Cardiac septum (tissue), 1 donor: ENCODE measurements around the gene CBX6. TPM values are rescaled to one million over a fixed set of nuclear protein-coding genes. Genes with fewer than 3 reads are reported as not detected.

Source experiments
- DNase-seq: peaks from one replicate; pipeline ENCODE4 v3.0.0-alpha.2; 2020; ENCODE audit warnings: low spot score
- intact Hi-C: fragments of 100-400 bp; cut with DNase I; formaldehyde crosslinking; loops from one replicate; pipeline ENCODE4 v1.14.0; 2022
- total RNA-seq: library from RNA; stranded (reverse); fragmentation: NEBNext Ultra II Directional; extraction: Animal tissue kit (Norgen Biotek cat#: 25700); gene quantifications from one replicate; pipeline ENCODE4 v1.2.1, GENCODE V29; 2021
- donor health status: DM: no; HTN: no; CAD: no.

CBX6 gene
- total RNA-seq, 1 donor from 2014 or later = 60.3 TPM

DNA sequence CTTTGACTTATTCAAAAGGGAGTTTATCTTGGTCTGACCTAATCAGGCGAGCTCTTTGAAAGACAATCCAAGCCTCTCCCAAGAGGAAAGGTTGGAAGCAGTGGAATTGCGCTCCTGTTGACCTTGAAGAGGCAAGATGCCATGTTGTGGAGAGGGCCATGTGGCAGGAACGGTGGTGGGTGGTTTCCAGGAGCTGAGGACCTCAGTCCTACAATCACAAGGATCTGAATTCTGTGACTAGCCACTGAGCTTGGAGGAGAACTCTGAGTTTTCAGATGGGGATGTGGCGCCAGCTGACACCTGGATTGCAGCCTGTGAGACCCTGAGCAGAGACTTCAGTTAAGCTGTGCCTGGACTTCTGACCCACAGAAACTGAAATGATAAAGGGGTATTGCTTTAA, 6.0 kb upstream of the CBX6 start:
- DNase-seq = peak; percentile 27
- intact Hi-C loops = loop anchor here (10.0 kb wide), 1 partner anchor 647 kb away; the partner anchor contains the start of gene ATF4

DNA sequence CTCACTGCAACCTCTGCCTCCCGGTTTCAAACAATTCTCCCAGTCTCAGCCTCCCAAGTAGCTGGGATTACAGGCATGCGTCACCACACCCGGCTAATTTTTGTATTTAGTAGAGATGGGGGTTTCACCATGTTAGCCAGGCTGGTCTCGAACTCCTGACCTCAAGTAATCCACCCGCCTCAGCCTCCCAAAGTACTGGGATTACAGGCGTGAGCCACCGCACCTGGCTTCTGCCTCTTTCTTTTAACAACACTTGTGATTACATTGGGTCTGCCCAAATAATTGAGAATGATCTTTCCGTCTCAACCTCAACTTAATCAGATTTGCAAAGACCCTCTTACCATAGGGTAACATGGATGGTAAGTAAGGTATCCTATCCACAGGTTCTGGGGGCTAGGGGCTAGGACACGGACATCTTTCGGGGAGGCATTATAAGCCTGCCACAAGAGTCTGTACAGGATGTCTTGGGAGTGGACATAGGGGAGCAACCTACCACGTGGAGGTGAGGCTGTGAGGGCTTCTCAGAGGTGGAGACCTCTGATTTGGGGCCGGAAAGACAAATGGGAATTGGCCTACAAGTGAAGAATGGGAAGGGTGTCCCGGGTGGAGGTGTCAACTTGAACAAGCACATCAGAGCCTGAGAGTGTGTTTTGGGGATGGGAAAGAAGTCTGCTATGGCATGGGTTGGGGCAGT, 2.7 kb upstream of the CBX6 start:
- intact Hi-C loops = loop anchor here (10.0 kb wide), 1 partner anchor 650 kb away; the partner anchor contains the start of gene ATF4
- peak; percentile 60 for DNase-seq

- peak; percentile 58 for DNase-seq
- intact Hi-C loops = loop anchor here (2.0 to 10.0 kb wide), 3 partner anchors 279 to 651 kb away; partner anchors contain the start of genes ATF4, CBX7 and RPL3
Measured at GRCh38 chr22:38873469-38874411, 1.7 kb upstream of the CBX6 start.

GRCh38 chr22:38872831-38873248, 824 bp upstream of the CBX6 start:
- intact Hi-C loops = loop anchor here (1.0 to 10.0 kb wide), 4 partner anchors 51 to 652 kb away; partner anchors contain the start of genes ATF4, CBX7 and RPL3
- DNase-seq = peak; percentile 87

DNA sequence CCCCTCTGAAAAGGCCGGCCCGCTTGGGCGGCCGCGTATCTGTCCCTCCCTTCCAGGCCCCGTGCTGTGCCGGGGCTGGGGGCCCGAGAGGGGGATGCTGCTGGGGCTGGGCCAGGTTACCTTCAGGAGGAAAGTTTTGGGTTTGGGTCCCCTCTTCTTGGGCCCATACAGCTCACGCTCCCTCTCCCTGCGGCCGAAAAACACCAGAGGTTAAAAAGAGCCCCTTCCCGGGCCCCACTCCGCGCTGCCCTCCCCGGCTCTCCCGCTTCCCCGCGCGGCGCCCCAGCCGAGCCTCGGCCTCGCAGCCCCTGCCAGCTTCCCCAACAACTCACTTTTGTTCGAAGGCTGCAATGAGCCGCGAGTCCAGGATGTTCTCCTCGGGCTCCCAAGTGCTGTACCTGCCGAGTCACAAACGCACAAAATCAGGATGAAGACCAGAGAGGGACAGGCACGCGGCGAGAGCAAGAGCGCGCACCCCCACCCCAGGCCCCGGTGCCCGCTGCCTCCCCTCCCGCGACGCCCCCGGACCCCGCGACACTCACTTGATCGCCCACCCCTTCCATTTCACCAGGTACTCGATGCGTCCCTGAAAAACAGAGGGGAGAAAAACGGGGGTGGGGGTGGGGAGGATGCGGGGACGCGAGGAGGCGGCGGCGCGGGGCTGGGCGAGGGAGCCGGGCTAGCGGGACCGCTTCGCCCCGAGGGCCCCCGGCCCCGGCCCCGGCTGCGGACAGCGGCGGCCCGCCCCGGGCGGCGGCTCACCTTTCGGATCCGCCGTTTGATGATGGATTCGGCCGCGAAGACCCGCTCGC, 450 bp downstream of the CBX6 start:
- peak; percentile 74 for DNase-seq
- intact Hi-C loops = loop anchor here (1.0 to 10.0 kb wide), 5 partner anchors 53 to 653 kb away; partner anchors contain the start of genes ATF4, CBX7 and RPL3

DNA sequence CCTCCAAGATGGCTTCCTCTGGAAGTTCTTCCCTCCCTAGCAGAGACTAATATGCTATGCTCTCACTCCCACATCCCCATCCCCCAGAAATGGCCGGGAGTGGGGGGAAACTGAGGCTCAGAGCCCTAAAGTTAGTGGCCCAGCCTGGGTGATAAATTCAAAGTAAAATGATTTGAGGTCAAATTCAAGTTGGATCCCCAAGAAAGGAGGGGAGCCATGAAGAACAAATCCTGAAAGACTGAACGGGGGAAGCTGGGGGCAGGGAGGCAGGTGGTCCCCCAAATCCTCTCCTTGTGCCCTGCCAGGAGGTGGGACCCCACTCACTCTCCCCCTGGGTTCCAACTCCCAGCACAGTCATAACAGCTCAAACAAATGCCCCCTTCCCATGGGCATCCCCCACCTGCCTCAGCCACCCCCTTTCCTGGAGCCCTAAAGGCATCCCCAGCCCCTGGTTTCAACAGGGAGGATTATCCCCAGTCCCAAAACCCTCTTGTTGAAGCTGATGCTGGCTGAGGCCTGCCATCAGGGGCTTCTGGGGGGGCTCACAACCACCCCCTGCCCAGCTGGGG, 1.1 kb downstream of the CBX6 start:
- DNase-seq = peak; percentile 29
- intact Hi-C loops = loop anchor here (2.0 to 10.0 kb wide), 2 partner anchors 132 to 654 kb away; partner anchors contain the start of gene ATF4

GRCh38 chr22:38870312-38870741, 1.7 kb downstream of the CBX6 start:
- DNase-seq = peak; percentile 92

GRCh38 chr22:38869663-38870062, 2.4 kb downstream of the CBX6 start:
- DNase-seq = peak; percentile 9

More at GRCh38 chr22:38870312-38870741, 1.7 kb downstream of the CBX6 start:
- intact Hi-C loops = loop anchor here (2.0 to 10.0 kb wide), 2 partner anchors 132 to 654 kb away; partner anchors contain the start of gene ATF4

DNA sequence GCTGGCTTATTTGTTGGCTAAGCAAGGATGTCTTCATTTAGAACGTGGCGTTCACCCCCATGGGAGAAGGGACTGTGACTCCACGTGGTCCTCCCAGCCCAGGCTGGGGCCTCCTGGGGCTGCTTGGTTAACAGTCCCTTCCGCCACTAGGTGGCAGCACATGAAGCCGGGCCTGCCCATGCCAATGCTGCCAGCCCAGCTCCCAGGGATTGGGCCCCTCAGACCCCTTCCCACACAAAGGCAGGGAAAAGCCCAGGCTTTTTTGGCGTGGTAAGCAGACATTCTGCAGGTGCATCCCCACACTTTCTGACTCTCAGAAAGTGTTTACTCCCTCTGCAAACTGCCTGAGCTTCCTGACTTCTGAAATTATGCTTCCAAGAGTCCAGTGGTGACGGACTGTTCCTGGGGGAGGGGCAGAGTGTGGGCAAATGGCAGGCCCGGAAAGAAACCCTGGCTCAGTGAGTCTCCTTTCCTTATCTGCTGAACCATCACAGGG, 3.1 kb downstream of the CBX6 start:
- DNase-seq = peak; percentile 90
- intact Hi-C loops = loop anchor here (5.0 kb wide), 2 partner anchors 102 to 263 kb away; no protein-coding TSS in a partner anchor

More at GRCh38 chr22:38869663-38870062, 2.4 kb downstream of the CBX6 start:
- intact Hi-C loops = loop anchor here (2.0 to 10.0 kb wide), 4 partner anchors 102 to 655 kb away; partner anchors contain the start of gene ATF4

GRCh38 chr22:38868286-38868721, 3.7 kb downstream of the CBX6 start:
- peak; percentile 19 for DNase-seq
- intact Hi-C loops = loop anchor here (5.0 kb wide), 2 partner anchors 101 to 264 kb away; no protein-coding TSS in a partner anchor

- peak; percentile 67 for DNase-seq
- intact Hi-C loops = loop anchor here (5.0 kb wide), 2 partner anchors 100 to 265 kb away; no protein-coding TSS in a partner anchor
Measured at GRCh38 chr22:38867471-38868285, 4.3 kb downstream of the CBX6 start.

DNA sequence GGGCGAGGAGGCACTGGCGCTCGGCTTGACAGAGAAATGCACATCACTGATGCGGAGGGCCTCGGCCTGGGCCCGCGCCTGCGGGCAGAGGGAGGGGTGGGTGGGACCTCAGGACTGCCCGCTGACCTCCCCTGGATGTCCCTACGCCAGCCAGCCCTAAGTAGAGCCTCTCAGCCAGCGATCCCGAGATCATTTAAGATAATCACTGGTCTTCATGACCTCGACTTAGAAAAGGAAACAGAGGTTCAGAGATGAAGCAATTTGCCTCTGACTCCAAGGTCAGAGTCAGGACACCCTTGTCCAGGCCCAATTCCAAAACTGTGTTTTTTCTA, 4.9 kb downstream of the CBX6 start:
- intact Hi-C loops = loop anchor here (5.0 kb wide), 2 partner anchors 100 to 265 kb away; no protein-coding TSS in a partner anchor
- DNase-seq = peak; percentile 51

DNA sequence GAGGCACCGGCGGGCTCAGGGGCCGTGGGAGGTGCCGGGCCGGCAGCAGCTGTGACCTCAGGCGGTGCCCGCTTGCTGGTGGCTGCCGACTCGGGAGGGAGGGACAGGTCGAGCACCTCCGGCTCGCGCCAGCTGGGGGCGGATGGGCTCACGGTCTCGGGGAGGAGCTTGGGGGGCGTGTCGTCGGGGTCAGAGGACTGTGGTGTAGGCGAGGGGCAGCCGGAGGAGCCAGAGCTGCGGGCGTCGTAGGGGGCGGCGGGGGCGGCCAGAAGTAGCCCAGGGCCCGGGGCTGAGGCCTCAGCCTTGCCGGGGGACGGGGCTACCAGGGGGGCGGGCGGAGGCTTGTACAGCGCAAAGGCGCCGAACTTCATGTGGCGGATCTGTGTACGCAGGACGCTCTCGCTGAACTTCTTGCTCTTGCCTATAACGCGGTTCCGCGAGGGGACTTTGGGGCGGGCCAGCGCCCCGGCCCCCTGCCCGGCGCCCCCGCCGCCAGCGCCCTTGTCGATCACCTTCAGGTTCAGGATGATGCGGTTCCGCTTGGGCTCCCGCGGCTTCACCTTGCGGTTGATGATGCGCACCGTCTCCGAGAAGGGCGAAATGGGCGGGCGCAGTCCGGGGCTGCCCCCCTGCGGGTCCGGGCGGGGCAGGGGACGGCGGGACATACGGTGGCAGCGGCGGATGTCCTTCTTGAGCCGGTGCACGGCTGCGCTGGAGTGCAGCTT, 5.5 kb downstream of the CBX6 start:
- DNase-seq = peak; percentile 75
- intact Hi-C loops = loop anchor here (5.0 kb wide), 2 partner anchors 99 to 266 kb away; no protein-coding TSS in a partner anchor

GRCh38 chr22:38866024-38866398, 6.0 kb downstream of the CBX6 start:
- peak; percentile 64 for DNase-seq
- intact Hi-C loops = loop anchor here (5.0 kb wide), 2 partner anchors 99 to 266 kb away; no protein-coding TSS in a partner anchor

DNA sequence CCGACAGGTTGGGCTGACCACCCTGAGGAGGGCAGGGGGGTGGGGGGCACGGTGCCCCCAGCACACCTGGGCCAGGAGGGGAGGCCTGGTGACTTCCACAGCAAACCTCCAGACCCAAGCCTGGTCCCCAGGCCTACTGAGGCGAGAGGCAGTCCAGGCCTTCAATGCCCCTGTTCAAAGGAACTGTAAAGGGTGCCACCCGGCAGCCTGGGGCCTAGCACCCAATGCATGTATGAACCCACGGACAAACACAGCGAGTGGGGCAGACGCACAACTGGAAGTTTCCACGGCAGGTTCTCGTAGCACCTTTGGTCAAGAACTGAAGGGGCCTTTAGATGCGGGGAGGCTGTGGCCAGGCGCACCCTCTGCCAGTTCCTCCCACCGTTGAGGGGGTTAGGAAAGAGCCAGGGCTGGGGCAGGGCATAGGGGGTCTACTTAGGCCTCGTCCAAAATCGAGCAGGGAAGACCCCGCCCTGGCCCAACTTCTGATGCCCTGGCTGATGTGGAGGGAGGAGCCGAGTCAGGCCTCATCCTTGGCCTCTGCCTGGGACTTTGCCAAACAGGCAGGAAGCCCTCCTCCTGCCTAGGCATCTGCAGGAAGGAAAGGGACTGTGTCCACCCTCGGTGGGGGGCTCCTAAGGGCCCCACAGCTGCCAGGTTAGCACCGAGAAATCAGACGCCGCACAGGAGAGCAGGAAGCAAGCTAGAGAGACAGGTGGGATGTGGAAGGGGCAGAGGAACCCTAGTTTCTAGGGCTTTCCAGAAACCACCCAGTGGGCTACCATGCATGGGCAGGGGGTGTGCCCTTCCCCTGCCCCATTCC, 6.6 kb downstream of the CBX6 start:
- peak; percentile 35 for DNase-seq
- intact Hi-C loops = loop anchor here (5.0 kb wide), 2 partner anchors 98 to 267 kb away; no protein-coding TSS in a partner anchor
